GM19324 (cell line): ENCODE data around the gene GJD3.
"Not testable (repeated sequence)": the region's sequence is repeated elsewhere in the genome, so short reads cannot be mapped to it uniquely, and the experiment has no call there.

ENCODE experiments used
- ATAC-seq: cut with Tn5 transposase; IDR thresholded peaks from one replicate; pipeline ENCODE4 v1.9.1; 2021; ENCODE audit warnings: mild to moderate bottlenecking, moderate library complexity; ENCODE audit not compliant: unreplicated experiment, low FRiP score

The GJD3 gene

DNA sequence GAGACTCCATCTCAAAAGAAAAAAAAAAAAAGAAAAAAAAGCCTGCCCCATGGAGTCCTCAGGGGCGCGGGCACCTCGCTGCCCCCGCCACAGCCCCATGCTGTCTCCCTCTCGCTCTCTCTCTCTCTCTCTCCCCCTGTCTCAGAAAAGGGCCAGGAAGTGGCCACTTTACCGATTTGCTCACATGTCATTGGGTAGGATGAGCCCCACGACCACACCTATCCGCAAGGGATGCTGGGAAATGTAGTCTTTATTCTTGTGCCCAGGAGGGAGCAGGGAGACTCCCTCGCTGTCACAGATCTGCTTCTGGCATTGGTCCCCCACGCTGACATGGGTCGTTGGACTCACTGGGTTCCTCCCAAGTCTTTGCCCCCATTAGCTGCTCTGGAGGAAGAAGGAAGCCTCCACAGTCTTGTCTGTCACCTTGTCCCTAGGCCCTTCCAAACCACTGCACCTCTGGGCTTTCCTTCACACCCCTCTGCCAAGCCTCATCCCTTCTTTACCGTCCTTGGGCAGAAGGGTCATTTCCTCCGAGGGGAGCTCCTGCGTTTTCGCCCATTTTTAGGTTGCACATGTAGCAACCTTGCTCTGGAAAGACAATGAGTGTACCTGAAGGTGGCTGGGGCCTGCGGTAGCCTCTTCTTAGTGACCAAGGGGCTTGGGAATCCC is 6.9 kb upstream of the GJD3 start:
- no peak for ATAC-seq

DNA sequence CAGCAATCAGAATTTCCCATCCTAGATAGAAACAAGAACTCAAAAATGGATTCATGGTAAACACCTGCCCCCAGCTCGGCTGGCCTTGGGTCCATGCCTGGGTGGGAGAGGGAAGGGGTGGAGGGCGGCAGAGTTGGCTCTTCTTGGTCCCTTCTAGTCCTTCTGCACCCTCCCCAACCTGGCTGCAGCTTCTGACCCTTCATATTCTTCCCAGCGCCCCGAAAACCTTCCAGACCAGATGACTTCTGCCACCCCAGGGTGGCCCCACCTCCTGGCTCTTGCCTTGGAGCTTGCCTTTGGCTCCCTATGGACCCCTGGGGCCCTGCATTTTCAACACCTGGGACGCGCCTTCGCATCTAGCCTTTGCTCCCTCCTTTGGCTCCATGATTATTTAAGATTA is 5.4 kb upstream of the GJD3 start:
- ATAC-seq = no peak

DNA sequence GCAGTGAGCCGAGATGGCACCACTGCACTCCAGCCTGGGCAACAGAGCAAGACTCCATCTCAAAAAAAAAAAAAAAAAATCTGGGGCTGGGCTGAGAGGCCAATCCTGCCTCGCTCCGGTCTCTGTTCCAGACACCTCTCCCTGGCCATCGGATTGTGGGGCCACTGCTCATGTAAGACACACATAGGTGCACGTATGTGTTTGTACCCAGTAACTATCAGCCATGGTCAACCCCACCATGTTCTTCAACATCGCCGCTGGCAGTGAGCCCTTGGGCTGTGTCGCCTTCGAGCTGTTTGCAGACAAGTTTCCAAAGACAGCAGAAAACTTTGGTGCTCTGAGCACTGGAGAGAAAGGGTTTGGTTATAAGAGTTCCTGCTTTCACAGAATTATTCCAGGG is 3.2 kb upstream of the GJD3 start:
- ATAC-seq = not testable (repeated sequence)

DNA sequence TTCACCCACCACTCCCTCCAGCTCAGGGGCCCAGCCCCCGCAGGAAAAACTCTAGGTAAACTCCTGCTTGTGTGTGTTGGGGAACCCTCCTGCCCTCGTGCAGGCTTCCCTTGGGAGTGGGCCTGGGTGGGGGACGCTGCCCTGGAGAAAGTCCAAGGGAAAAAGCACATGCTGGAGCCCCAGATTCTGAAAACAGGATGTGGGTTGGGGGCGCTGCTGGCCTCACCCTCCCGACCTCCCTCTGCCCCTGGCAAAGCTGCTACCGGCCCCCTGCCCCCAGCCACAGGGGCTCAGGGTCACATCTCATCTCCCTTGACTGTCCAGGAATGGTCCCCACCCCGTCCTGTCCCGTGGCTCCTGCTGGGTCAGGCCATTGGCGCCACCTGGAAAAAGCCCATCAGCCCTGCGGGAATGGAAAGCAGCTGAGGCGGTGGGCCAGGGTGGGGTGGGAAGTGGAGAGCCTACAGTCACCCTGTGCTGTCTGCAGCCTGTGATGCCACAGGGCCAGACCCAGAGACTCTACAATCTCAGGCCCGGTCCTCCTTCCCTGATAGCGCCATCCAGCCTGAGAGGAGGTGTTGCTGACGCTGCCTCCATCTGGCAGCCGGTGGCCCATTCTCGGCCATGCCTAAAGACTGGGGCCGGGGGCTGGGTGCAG is 2.5 kb upstream of the GJD3 start:
- no peak for ATAC-seq

DNA sequence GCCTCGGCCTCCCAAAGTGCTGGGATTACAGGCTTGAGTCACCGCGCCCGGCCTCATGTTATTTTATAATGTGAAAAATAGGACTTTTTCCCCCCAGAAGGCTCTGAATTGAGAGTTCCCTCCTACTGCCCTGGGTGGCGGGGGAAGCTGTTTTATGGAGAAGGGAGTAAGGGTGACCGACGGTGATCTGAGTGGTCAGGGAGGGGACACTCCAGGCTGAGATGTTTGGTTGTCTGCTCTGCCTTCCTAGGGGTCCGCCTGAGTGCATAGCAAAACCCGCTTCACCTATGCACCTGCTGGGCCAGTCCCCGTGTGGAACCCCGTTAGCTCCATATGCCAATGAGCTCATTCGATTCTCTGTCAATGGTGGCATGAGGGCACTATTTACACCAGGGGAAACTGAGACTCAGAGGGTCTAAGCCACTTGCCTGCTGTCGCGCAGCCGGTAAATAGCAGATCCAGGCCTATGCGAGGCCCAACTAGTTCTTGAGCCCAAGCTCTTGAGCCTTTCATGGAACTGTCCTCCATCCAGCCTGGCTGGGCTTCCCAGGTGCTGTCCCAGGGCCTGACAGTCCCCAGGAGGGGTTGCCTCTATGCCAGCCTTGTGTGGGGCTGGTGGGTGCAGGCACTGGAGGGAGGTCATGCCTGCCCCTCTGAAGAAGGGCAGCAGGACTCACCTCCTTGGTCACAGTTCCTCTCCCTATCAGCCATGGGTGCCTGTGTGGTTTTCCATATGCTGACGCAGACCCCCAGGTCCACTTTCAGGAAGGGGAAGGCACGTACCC is 1.7 kb upstream of the GJD3 start:
- ATAC-seq = no peak

DNA sequence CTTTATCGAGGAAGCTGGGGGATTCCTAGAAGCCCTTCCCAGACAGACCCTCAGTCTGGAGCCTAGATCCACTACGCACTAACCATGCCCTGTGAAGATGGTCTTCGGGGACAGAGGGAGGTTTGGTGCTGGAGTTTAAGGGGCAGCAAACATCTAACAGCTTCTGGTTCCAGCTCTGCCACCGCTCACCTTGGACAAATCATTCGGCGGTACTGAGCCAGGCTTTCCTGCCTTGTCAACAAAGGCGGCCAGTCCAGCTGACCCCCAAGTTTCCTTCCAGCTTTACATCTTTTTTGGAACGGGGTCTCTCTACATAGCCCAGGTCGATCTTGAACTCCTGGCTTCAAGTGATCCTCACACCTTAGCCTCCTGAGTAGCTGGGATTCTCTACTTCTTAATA is 369 bp upstream of the GJD3 start:
- no peak for ATAC-seq

DNA sequence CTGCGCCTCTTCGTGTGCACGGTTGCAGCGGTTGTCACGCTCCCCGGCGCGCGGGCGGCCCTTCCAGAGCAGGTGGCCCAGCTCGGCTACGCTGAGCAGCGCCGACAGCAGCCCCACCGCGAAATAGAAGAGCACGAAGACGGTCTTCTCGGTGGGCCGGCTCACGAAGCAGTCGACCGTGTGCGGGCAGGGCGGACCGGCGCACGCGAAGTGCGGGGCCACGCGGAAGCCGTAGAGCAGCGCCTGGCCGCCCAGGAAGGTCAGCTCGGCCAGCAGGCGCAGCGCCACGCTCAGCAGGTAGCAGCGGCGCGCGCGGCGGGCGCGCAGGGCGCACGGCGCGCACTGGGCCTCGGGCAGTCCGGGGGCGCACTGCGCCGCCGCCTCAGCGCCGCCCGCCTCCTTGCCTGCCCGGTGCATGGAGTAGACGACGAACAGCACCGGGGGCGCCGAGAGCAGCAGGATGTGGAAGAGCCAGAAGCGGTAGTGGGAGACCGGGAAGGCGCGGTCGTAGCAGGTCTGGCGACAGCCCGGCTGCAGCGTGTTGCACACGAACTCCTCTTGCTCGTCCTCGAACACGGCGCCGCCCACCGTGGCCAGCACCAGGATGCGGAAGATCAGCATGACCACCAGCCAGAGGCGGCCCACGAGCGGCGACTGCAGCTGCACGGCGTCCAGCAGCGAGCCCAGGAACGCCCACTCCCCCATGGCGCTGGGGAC is 1.3 kb downstream of the GJD3 start:
- no peak for ATAC-seq

DNA sequence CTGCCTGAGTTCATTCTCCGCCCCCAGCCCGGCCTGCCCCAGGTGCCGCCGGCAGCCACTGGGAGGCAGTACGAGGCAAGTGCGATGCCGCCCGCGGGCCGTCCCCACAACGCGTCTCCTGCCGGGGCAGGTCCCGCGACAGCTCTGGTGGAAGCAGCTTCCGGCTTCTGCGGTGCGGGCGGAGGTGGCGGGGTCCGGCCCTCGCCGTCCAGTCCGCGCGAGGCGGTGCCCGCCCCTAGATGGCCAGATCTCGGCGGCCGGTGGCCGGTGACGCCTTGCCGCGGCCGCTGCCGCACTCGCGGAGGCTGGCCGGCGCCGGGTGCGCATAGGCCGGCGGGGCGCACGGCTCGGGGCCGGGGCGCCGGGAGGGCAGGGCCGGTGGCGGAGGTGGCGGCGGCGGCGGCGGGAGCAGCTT is 1.8 kb downstream of the GJD3 start:
- ATAC-seq = no peak

DNA sequence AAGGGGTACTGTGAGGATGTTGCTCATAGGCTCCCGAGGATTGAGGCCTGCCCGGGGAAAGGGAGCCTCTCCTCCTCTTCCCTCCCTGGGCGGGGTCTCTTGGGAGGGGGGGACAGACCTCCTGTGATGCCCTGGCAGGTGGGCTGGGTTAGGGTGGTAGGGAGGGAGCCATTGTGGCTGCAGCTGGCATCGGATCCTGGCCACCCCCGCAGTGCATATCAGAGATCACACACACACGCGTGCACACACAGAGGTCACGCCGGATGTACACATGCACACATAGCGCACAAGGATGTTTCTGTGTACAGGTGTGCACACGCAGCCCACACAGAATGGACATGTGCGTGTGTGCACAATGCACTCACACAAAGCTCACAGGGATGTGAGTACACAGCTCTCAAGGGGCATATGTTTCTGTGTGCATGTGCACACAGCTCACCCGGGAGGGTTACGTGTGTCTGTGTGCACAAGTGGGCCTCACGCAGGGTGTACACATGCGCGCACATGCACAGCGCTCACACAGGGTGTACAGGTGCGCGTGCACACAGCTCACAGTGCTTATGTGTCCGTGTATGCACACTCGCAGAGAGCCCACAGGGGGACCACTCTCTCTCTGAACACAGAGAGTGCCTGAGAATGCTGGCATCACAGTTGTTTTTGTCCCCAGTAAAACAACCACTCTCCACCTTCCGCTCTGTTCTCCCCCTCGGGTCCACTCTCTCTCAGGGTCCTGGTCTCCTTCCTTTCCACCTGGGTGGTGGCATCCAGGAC is 2.4 kb downstream of the GJD3 start:
- ATAC-seq = no peak

DNA sequence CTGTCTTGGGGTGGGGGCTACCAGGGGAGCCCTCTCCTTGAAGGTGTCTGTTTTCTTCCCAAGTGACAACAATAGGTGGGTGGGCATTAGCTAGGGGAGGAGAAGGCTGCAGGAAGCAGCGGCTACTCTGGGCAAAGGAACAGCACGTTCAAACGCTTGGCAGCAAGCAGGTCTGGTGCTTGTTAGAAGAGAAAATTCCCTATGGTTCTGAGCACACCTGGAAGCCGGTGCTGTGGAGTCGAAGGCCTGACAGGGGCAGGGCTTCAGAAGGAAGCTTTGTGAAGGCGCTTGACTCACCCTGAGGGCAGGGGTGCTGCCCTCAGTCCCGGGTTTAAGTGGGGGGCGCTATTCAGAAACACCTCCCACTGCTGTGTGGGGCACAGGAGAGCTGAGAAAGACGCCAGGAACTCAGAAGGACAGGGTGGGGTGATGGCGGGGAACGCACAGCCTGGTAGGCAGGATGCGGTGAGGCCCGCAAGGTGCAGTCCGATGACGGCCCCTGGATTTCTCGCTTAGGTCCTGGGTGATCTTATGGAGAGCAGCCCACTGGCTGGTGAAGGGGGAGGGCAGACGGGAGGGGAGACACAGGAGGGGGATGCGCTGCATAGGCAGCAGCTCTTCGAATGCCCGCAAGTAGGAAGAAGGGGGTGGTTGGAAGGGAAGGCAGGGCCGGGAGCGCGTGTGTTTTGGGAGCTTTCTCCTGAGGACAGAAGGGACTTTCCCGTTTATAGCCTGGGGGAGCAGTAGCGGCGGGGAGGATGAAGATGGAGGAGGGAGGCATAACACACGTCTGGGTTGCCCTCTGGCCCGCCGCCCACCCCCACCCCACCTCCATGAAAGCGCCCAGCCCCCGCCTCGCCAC is 3.2 kb downstream of the GJD3 start:
- ATAC-seq = no peak

DNA sequence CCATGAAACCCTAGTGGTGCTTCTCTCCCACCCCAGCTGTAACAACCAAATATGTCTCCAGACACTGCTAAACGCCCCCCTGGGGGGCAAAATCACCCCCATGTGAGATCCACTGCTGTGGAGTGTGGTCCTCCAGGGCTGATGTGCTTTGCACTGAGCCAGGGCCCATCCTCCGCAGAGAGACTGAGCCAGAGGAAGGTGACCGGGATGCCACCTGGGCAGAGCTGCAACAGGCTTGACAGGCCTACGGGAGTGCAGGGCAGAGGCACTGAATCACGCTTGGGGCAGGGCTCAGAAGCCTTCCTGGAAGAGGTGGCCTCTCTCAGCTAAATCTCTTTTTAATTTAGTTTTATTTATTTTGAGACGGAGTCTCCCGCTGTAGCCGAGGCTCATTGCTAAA is 4.4 kb downstream of the GJD3 start:
- no peak for ATAC-seq

DNA sequence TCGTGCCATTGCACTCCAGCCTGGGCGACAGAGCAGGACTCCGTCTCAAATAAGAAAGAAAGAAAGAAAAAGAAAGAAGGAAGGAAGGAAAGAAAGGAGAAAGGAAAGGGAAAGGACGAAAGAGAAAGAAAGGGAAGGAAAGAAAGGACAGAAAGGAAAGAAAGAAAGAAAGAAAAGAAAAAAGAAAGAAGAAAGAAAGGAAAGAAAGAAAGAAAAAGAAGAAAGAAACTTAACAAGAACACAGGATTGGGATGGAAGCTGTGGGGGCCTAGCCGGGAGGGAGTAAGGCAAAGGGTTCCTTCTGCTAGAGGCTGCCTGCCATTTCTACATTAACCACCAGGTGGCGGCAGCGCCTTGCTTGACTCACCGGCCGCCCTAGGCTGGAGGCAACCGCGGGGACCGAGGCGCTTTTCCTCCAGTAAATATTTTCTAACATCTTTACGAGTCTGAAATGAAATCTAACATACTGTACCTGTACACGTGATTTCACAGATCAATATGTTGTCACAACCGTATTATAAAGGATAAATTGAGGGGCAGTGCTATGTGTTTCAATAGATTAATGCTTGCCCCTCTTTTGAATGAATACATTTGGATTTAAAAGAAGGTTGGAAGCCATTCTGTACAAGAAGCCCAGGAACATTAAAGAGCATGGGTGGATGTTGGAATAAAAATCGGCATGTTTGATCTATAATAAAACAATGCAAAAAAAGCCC is 6.1 kb downstream of the GJD3 start:
- peak; percentile 53 for ATAC-seq

DNA sequence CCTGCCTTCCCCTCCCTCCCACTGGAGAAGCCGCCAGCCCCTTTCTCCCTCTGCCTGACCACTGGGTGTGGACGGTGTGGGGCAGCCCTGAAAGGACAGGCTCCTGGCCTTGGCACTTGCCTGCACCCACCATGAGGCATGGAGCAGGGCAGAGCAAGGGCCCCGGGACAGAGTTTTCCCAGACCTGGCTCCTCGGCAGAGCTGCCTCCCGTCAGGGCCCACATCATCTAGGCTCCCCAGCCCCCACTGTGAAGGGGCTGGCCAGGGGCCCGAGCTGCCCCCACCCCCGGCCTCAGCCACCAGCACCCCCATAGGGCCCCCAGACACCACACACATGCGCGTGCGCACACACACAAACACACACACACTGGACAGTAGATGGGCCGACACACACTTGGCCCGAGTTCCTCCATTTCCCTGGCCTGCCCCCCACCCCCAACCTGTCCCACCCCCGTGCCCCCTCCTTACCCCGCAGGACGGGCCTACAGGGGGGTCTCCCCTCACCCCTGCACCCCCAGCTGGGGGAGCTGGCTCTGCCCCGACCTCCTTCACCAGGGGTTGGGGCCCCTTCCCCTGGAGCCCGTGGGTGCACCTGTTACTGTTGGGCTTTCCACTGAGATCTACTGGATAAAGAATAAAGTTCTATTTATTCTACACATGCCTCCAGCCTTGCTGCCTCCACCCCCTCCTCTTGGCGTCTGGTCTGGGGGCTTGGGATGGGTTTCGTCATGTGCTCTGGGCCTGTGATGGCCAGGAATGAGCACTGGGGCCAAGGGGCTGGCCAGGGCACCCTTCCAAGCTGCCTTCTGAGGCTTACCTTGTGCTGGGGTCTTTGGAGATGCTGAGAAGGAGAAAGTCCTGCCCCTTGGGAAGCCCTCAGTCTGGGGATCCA is 7.3 kb downstream of the GJD3 start:
- ATAC-seq = no peak

DNA sequence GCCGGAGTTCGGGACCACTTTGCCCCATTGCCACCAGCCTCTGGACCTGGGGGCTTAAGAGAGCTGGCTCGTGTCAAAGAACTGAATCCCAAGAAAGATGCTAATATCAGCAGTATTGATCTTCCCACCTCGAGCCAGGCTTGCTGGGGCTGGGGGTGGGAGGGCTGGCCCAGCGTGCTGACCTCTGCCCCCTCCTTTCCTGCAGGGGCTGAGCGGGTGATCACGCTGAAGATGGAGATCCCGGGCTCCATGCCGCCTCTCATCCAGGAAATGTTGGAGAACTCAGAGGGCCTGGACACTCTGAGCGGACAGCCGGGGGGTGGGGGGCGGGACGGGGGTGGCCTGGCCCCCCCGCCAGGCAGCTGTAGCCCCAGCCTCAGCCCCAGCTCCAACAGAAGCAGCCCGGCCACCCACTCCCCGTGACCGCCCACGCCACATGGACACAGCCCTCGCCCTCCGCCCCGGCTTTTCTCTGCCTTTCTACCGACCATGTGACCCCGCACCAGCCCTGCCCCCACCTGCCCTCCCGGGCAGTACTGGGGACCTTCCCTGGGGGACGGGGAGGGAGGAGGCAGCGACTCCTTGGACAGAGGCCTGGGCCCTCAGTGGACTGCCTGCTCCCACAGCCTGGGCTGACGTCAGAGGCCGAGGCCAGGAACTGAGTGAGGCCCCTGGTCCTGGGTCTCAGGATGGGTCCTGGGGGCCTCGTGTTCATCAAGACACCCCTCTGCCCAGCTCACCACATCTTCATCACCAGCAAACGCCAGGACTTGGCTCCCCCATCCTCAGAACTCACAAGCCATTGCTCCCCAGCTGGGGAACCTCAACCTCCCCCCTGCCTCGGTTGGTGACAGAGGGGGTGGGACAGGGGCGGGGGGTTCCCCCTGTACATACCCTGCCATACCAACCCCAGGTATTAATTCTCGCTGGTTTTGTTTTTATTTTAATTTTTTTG is 8.5 kb downstream of the GJD3 start:
- ATAC-seq = no peak

DNA sequence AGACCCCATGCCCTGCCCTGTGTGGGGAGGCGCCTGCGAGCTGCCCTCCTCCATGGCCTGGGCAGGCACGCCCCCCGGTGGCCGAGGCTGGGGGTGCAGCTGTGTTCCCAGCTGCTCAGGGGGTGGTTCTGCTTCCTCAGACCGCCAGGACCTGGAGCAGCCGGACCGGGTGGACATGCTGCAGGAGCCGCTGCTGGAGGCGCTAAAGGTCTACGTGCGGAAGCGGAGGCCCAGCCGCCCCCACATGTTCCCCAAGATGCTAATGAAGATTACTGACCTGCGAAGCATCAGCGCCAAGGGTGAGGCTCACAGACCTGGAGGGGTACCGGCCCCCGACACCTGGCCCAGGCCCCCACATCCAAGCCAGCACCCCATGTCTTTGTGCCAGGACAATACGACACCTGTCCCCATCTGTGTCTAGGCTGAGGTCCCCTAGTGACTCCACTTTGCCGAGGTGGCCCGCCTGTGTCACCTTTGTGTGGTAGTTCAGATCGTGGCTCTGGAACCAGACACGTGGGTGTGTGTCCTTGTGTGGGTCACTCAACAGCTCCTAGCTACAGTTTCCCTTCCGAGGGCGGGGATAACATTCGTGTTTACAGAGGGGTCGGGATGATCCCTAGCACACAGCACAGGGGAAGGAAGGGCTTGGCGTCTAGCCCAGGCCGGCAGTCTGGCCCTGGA is 9.3 kb downstream of the GJD3 start:
- ATAC-seq = no peak
